Activated T-helper 1 cell treated with anti-CD3 and anti-CD28 coated beads, Interleukin-12 subunit alpha, Interleukin-12 subunit beta, Interleukin-2, Interleukin-4 antibody, amounts not matched to agents 30 ng/mL and 10 ng/mL and 1 ng/mL, durations not matched to agents 14 hours and 24 hours and 36 hours (primary cell): Measurements from ENCODE around the gene UBN2. TPM values are rescaled to one million over a fixed set of nuclear protein-coding genes. Genes with fewer than 3 reads are reported as not detected.

Experiments used
- DNase-seq: peaks from one replicate; pipeline ENCODE4 v3.0.0; 2021; ENCODE audit warnings: low spot score
- H3K27ac Mint-ChIP-seq: one replicate; pipeline ENCODE4 v1.8.0; 2021; ENCODE audit warnings: mild to moderate bottlenecking, mixed read lengths
- H3K27me3 Mint-ChIP-seq: one replicate; pipeline ENCODE4 v1.8.0; 2022; ENCODE audit warnings: mild to moderate bottlenecking, moderate library complexity, mixed read lengths; ENCODE audit not compliant: insufficient read depth
- H3K36me3 Mint-ChIP-seq: one replicate; pipeline ENCODE4 v1.8.0; 2021; ENCODE audit warnings: low read depth, mixed read lengths
- H3K4me1 Mint-ChIP-seq: one replicate; pipeline ENCODE4 v1.8.0; 2021; ENCODE audit warnings: low read depth, mixed read lengths
- H3K4me3 Mint-ChIP-seq: one replicate; pipeline ENCODE4 v1.8.0; 2021; ENCODE audit warnings: mild to moderate bottlenecking, moderate library complexity, mixed read lengths
- H3K9me3 Mint-ChIP-seq: one replicate; pipeline ENCODE4 v1.8.0; 2021; ENCODE audit warnings: mixed read lengths
- intact Hi-C: fragments of 100-400 bp; cut with micrococcal nuclease; formaldehyde crosslinking; loops from one replicate; pipeline ENCODE4 v1.15.1; 2024
- total RNA-seq: library from RNA; stranded (reverse); gene quantifications from 2 replicates; pipeline ENCODE4 v1.2.3, GENCODE V29; 2022

UBN2 gene
- total RNA-seq, 1 donor from 2014 or later = 14.7 TPM

DNA sequence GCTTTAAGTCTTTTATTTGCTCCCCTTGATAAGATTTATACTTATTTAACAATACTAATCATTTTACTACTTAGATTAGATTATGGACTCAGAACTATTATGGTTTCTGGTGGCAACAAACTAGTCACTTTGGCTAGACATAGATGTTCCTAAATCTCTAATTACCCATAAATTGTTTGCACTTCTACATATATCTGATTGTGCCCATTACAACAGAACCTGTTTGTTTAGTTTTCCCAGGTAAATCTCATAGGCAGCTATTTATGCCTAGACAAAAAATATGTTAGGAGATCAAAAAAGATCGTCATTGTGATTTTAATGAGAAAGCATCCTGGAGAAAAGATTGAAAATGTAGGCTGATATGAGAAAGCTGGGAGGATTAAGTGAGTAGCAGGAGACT is 14.4 kb downstream of the UBN2 start:
- H3K4me1 Mint-ChIP-seq = peaks cover 15% of the 10 kb centered on the region
- no peak overlapping the region for H3K4me3 Mint-ChIP-seq
- no peak for DNase-seq
- H3K27me3 Mint-ChIP-seq = no peaks in the 10 kb centered on the region
- peaks cover 39% of the 10 kb centered on the region for H3K36me3 Mint-ChIP-seq
- H3K9me3 Mint-ChIP-seq = no peaks in the 10 kb centered on the region
- intact Hi-C loops = no loop called here
- no peak overlapping the region for H3K27ac Mint-ChIP-seq

- H3K27me3 Mint-ChIP-seq = no peaks in the 10 kb centered on the region
- peaks cover 35% of the 10 kb centered on the region for H3K36me3 Mint-ChIP-seq
- intact Hi-C loops = no loop called here
- peaks cover 11% of the 10 kb centered on the region for H3K4me1 Mint-ChIP-seq
- no peak overlapping the region for H3K27ac Mint-ChIP-seq
- DNase-seq = no peak
- no peak overlapping the region for H3K4me3 Mint-ChIP-seq
- H3K9me3 Mint-ChIP-seq = no peaks in the 10 kb centered on the region
Measured at GRCh38 chr7:139246494-139246893, 15.5 kb downstream of the UBN2 start.

GRCh38 chr7:139246905-139247304 is 15.9 kb downstream of the UBN2 start:
- H3K36me3 Mint-ChIP-seq = peaks cover 39% of the 10 kb centered on the region
- peaks cover 11% of the 10 kb centered on the region for H3K4me1 Mint-ChIP-seq
- intact Hi-C loops = no loop called here
- no peak for DNase-seq
- no peaks in the 10 kb centered on the region for H3K9me3 Mint-ChIP-seq
- no peak overlapping the region for H3K27ac Mint-ChIP-seq
- H3K4me3 Mint-ChIP-seq = no peak overlapping the region
- H3K27me3 Mint-ChIP-seq = no peaks in the 10 kb centered on the region

GRCh38 chr7:139249179-139249810 is 18.3 kb downstream of the UBN2 start:
- intact Hi-C loops = no loop called here
- no peaks in the 10 kb centered on the region for H3K27me3 Mint-ChIP-seq
- H3K4me3 Mint-ChIP-seq = no peak overlapping the region
- H3K9me3 Mint-ChIP-seq = no peaks in the 10 kb centered on the region
- H3K27ac Mint-ChIP-seq = no peak overlapping the region
- H3K4me1 Mint-ChIP-seq = no peaks in the 10 kb centered on the region
- peaks cover 36% of the 10 kb centered on the region for H3K36me3 Mint-ChIP-seq
- no peak for DNase-seq

DNA sequence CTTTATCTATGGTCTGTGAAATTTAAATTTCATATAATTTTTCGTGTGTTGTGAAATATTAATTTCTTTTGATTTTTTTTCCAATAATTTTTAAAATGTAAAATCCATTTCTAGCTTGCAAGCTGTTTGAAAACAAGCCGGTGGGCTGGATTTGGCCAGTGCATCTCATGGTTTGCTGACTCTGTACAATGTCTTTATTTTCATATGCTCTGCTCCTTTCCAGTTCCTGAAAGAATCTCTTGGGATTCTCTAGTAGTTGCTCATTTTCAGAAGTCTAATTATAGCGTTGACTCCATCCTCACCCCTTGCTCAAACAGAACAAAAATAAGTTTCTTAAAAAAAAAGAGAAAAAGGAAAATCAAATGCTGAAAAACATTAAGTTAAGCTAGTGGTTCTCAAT is 21.4 kb downstream of the UBN2 start:
- Mint-ChIP-seq H3K27me3 (no peaks in the 10 kb centered on the region), H3K4me3 (no peak overlapping the region), H3K9me3 (no peaks in the 10 kb centered on the region), H3K4me1 (no peaks in the 10 kb centered on the region), H3K27ac (no peak overlapping the region), H3K36me3 (peaks cover 23% of the 10 kb centered on the region)
- intact Hi-C loops = no loop called here
- DNase-seq = no peak

- H3K36me3 Mint-ChIP-seq = peaks cover 27% of the 10 kb centered on the region
- no peak overlapping the region for H3K4me3 Mint-ChIP-seq
- H3K27me3 Mint-ChIP-seq = no peaks in the 10 kb centered on the region
- no peak for DNase-seq
- intact Hi-C loops = no loop called here
- H3K9me3 Mint-ChIP-seq = no peaks in the 10 kb centered on the region
- H3K4me1 Mint-ChIP-seq = no peaks in the 10 kb centered on the region
- no peak overlapping the region for H3K27ac Mint-ChIP-seq
Measured at GRCh38 chr7:139254281-139254680, 23.2 kb downstream of the UBN2 start.

- no peaks in the 10 kb centered on the region for H3K27me3 Mint-ChIP-seq
- H3K4me1 Mint-ChIP-seq = no peaks in the 10 kb centered on the region
- no peak overlapping the region for H3K4me3 Mint-ChIP-seq
- H3K27ac Mint-ChIP-seq = no peak overlapping the region
- intact Hi-C loops = no loop called here
- peaks cover 26% of the 10 kb centered on the region for H3K36me3 Mint-ChIP-seq
- no peaks in the 10 kb centered on the region for H3K9me3 Mint-ChIP-seq
- no peak for DNase-seq
Measured at GRCh38 chr7:139254728-139255127, 23.7 kb downstream of the UBN2 start.

DNA sequence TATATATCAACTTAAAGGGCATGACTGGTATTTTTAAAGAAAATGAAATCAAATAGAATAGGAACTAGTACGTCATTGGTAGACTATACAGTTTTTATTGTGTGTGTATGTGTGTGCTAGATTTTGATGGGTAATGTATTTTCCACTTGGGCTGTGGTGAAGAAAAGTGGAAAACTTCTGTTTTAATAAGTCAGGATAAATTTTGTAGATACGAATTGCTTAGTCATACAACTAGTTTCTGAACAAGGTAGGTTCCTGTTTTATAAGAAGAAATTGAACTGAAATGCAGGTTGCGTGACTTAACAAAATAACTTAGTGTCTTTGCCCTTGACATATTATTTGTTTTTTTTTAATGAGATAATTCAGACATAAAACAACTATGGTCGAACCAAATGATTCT is 24.3 kb downstream of the UBN2 start:
- Mint-ChIP-seq H3K27me3 (no peaks in the 10 kb centered on the region), H3K36me3 (peaks cover 24% of the 10 kb centered on the region), H3K9me3 (no peaks in the 10 kb centered on the region), H3K27ac (no peak overlapping the region), H3K4me3 (no peak overlapping the region), H3K4me1 (no peaks in the 10 kb centered on the region)
- no peak for DNase-seq
- intact Hi-C loops = no loop called here

DNA sequence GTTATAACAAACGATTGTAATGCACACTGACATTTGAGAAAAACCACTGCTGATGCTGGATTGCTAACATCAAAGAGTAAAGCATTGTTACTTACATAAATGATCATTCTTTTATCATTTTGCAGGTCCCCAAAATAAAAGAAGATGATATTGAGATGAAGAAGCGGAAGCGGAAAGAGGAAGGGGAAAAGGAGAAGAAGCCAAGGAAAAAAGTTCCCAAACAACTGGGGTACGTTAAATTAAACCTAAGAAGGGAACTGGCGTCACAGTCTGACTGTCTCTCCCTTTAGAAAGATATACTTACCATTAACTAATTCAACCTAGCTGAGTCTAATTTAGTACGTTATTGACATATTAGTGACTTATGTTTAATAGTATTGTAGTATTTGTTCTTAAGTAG is 28.1 kb downstream of the UBN2 start:
- no peak overlapping the region for H3K27ac Mint-ChIP-seq
- H3K9me3 Mint-ChIP-seq = no peaks in the 10 kb centered on the region
- H3K36me3 Mint-ChIP-seq = peaks cover 22% of the 10 kb centered on the region
- no peak overlapping the region for H3K4me3 Mint-ChIP-seq
- intact Hi-C loops = no loop called here
- H3K27me3 Mint-ChIP-seq = no peaks in the 10 kb centered on the region
- no peaks in the 10 kb centered on the region for H3K4me1 Mint-ChIP-seq
- DNase-seq = no peak

DNA sequence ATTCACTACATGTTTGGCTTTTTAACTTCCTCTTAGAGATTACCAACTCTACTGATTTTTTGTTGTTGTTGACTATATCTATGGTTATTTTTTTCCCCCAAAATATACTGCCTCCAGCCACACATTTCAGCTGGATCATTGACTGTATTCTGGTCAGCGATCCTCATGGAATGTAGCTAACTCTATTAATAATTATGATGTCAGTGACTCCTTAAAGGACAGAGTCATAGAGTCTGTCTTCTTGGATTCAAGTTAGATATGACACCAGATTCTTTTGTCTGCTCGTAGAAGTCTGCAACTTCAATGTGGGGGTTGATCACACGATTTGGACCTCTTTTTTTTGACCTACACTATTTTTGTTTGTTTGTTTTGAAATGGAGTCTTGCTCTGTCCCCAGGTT is 33.2 kb downstream of the UBN2 start:
- peaks cover 29% of the 10 kb centered on the region for H3K36me3 Mint-ChIP-seq
- peaks cover 5% of the 10 kb centered on the region for H3K4me1 Mint-ChIP-seq
- H3K4me3 Mint-ChIP-seq = no peak overlapping the region
- no peaks in the 10 kb centered on the region for H3K9me3 Mint-ChIP-seq
- intact Hi-C loops = no loop called here
- no peak overlapping the region for H3K27ac Mint-ChIP-seq
- H3K27me3 Mint-ChIP-seq = no peaks in the 10 kb centered on the region
- DNase-seq = no peak

GRCh38 chr7:139265673-139266072 is 34.6 kb downstream of the UBN2 start:
- intact Hi-C loops = no loop called here
- Mint-ChIP-seq H3K27me3 (no peaks in the 10 kb centered on the region), H3K27ac (no peak overlapping the region), H3K36me3 (peaks cover 28% of the 10 kb centered on the region), H3K4me1 (peaks cover 5% of the 10 kb centered on the region), H3K4me3 (no peak overlapping the region), H3K9me3 (no peaks in the 10 kb centered on the region)
- no peak for DNase-seq

GRCh38 chr7:139271718-139272628 is 40.9 kb downstream of the UBN2 start:
- H3K4me3 Mint-ChIP-seq = no peak overlapping the region
- H3K36me3 Mint-ChIP-seq = peaks cover 27% of the 10 kb centered on the region
- H3K9me3 Mint-ChIP-seq = no peaks in the 10 kb centered on the region
- intact Hi-C loops = no loop called here
- peaks cover 5% of the 10 kb centered on the region for H3K4me1 Mint-ChIP-seq
- no peak for DNase-seq
- no peak overlapping the region for H3K27ac Mint-ChIP-seq
- no peaks in the 10 kb centered on the region for H3K27me3 Mint-ChIP-seq

GRCh38 chr7:139284252-139284896 is 53.3 kb downstream of the UBN2 start:
- Mint-ChIP-seq H3K4me3 (no peak overlapping the region), H3K27ac (no peak overlapping the region), H3K9me3 (no peaks in the 10 kb centered on the region), H3K27me3 (no peaks in the 10 kb centered on the region), H3K4me1 (no peaks in the 10 kb centered on the region), H3K36me3 (peaks cover 23% of the 10 kb centered on the region)
- intact Hi-C loops = no loop called here
- DNase-seq = no peak
